Keratinocyte (primary cell): ENCODE results near the gene EIF2A. TPM values are rescaled to one million over a fixed set of nuclear protein-coding genes. Genes with fewer than 3 reads are reported as not detected.

ENCODE experiments used
- DNase-seq: peaks from one replicate; pipeline ENCODE4 v3.0.0-alpha.2; 2011; ENCODE audit warnings: low read depth, missing footprints, low spot score
- FAIRE-seq: peaks from 2 replicates; lab custom pipeline; 2011; peaks lifted over from hg19 to GRCh38; lab: Jason Lieb, UNC
- H2AFZ ChIP-seq: 2 replicates; pipeline ENCODE4 v1.6.0; 2012; ENCODE audit warnings: low read length, control low read depth, inconsistent platforms; ENCODE audit not compliant: control insufficient read depth
- H3K27ac ChIP-seq: 2 replicates; pipeline ENCODE4 v1.5.1; 2011; ENCODE audit warnings: low read length; ENCODE audit not compliant: control insufficient read depth, insufficient read depth
- H3K27me3 ChIP-seq: 3 replicates; pipeline ENCODE4 v1.6.0; 2011; ENCODE audit warnings: low read length; ENCODE audit not compliant: control insufficient read depth, insufficient read depth; ENCODE audit errors: extremely low read depth
- H3K36me3 ChIP-seq, 2 experiments: 2 replicates in 1 of 2; 3 replicates in 1 of 2; pipeline ENCODE4 v1.5.1; 2011; ENCODE audit warnings: low read length in 2 of 2, mild to moderate bottlenecking in 1 of 2; ENCODE audit not compliant: control insufficient read depth in 2 of 2, insufficient read depth in 2 of 2; ENCODE audit errors: extremely low read depth in 1 of 2
- H3K4me1 ChIP-seq: 3 replicates; pipeline ENCODE4 v1.5.1; 2011; ENCODE audit warnings: low read length; ENCODE audit not compliant: control insufficient read depth, insufficient read depth; ENCODE audit errors: extremely low read depth
- H3K4me2 ChIP-seq: 3 replicates; pipeline ENCODE4 v1.6.0; 2011; ENCODE audit warnings: low read depth, low read length; ENCODE audit not compliant: control insufficient read depth, insufficient read depth; ENCODE audit errors: extremely low read depth
- H3K4me3 ChIP-seq, 3 experiments: fragments of 200-600 bp in 1 of 3; sonication (generic) in 1 of 3; 2 replicates in 2 of 3; 3 replicates in 1 of 3; pipeline ENCODE4 v1.5.1; 2011 to 2016; ENCODE audit warnings: low read length in 3 of 3, mild to moderate bottlenecking in 3 of 3, control low read depth in 2 of 3, inconsistent platforms in 1 of 3, low read depth in 1 of 3, mixed read lengths in 1 of 3, mixed run types in 1 of 3, moderate library complexity in 1 of 3; ENCODE audit not compliant: control insufficient read depth in 2 of 3, insufficient read depth in 2 of 3; ENCODE audit errors: extremely low read depth in 1 of 3
- H3K79me2 ChIP-seq: 2 replicates; pipeline ENCODE4 v1.6.0; 2012; ENCODE audit warnings: low read length; ENCODE audit not compliant: control insufficient read depth, insufficient read depth
- H3K9ac ChIP-seq: 3 replicates; pipeline ENCODE4 v1.6.0; 2011; ENCODE audit warnings: low read length; ENCODE audit not compliant: control insufficient read depth, insufficient read depth; ENCODE audit errors: extremely low read depth
- H3K9me1 ChIP-seq: 3 replicates; pipeline ENCODE4 v1.6.0; 2011; ENCODE audit warnings: low read length; ENCODE audit not compliant: control insufficient read depth, insufficient read depth; ENCODE audit errors: extremely low read depth
- H3K9me3 ChIP-seq: 2 replicates; pipeline ENCODE4 v1.5.1; 2012; ENCODE audit warnings: low read depth, low read length; ENCODE audit not compliant: control insufficient read depth
- H4K20me1 ChIP-seq: 3 replicates; pipeline ENCODE4 v1.6.0; 2011; ENCODE audit warnings: low read length; ENCODE audit not compliant: control insufficient read depth, insufficient read depth; ENCODE audit errors: extremely low read depth
- EZH2 ChIP-seq: IDR thresholded peaks from one replicate; pipeline ENCODE4 v1.6.1; 2012; ENCODE audit warnings: inconsistent platforms, mild to moderate bottlenecking, low read length, moderate library complexity
- dilution Hi-C: fragments of 300-500 bp; cut with MboI; formaldehyde crosslinking; loops from one replicate; pipeline ENCODE4 v1.7.0; 2020; ENCODE audit warnings: low sequenced_read_pairs; ENCODE audit not compliant: extremely low pct_ligation_motif_present
- polyA plus RNA-seq, 5 experiments: library from polyadenylated mRNA; depleted of rRNA in 3 of 5; stranded (reverse) in 3 of 5; stranded (forward) in 1 of 5; unstranded in 1 of 5; fragments of >200 nt; gene quantifications; 1 replicate in 1 of 5; 2 replicates in 3 of 5; 3 replicates in 1 of 5; pipeline versions ENCODE4 v1.2.1 to v1.2.3, GENCODE V29; 2011 to 2012; ENCODE audit warnings: missing spikeins in 2 of 5, low read depth in 1 of 5, low replicate concordance in 1 of 5
- TF ChIP-seq, protein P1 (sequence below), 3 experiments: IDR thresholded peaks in 1 of 3; conservative IDR thresholded peaks in 1 of 3; optimal IDR thresholded peaks in 1 of 3; 2 replicates in 2 of 3; 3 replicates in 1 of 3; pipeline versions ENCODE3 to v1.5.1; 2011; ENCODE audit warnings: low read length in 3 of 3, mild to moderate bottlenecking in 3 of 3, moderate library complexity in 2 of 3, control low read depth in 1 of 3, inconsistent platforms in 1 of 3; ENCODE audit not compliant: insufficient read depth in 2 of 3; ENCODE audit errors: extremely low read depth in 1 of 3

The EIF2A gene
- polyA plus RNA-seq, 1 donor (not counting 4 experiments of a cell fraction or from before 2014, with no cell fraction given): 104 TPM

DNA sequence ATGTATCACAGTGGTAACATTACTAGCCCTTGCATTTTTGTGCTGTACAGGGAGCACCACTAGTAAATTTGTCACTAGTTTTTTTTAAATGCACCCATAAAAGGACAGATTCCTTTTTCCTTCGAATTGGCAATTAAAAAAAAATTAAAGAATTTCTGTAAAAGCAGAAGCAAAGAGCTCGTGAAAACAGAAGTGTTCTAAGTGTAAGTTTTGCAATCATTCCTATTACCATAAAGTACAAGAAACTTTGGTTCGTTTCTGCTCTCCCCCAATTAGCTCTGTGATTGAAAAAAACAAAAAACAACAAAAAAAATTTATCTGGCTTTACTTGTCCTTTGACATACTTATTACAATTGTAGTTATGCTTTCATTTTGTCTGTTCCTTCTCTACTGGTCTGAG, 5.6 kb upstream of the EIF2A start:
- no peaks in the 10 kb centered on the region for H3K9me1 ChIP-seq
- FAIRE-seq (no peak), DNase-seq (no peak)
- no peak overlapping the region for H3K27ac ChIP-seq
- H3K4me3 ChIP-seq: no peak overlapping the region
- H2AFZ ChIP-seq: no peak overlapping the region
- H3K9ac ChIP-seq: no peak overlapping the region
- no peaks in the 10 kb centered on the region for H3K27me3 ChIP-seq
- H3K36me3 ChIP-seq: peaks cover 6 to 9% of the 10 kb centered on the region in 2 experiments
- peaks cover 30% of the 10 kb centered on the region for H3K79me2 ChIP-seq
- H3K9me3 ChIP-seq: no peaks in the 10 kb centered on the region
- dilution Hi-C loops: no loop called here
- TF ChIP-seq EZH2: no peak
- TF ChIP-seq, protein P1, sequence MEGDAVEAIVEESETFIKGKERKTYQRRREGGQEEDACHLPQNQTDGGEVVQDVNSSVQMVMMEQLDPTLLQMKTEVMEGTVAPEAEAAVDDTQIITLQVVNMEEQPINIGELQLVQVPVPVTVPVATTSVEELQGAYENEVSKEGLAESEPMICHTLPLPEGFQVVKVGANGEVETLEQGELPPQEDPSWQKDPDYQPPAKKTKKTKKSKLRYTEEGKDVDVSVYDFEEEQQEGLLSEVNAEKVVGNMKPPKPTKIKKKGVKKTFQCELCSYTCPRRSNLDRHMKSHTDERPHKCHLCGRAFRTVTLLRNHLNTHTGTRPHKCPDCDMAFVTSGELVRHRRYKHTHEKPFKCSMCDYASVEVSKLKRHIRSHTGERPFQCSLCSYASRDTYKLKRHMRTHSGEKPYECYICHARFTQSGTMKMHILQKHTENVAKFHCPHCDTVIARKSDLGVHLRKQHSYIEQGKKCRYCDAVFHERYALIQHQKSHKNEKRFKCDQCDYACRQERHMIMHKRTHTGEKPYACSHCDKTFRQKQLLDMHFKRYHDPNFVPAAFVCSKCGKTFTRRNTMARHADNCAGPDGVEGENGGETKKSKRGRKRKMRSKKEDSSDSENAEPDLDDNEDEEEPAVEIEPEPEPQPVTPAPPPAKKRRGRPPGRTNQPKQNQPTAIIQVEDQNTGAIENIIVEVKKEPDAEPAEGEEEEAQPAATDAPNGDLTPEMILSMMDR (optimal IDR thresholded peaks at IDR 0.05 in 1 of 3, IDR thresholded peaks at IDR 0.05 in 1 of 3, conservative IDR thresholded peaks at IDR 0.05 in 1 of 3; ENCODE audit: extremely low read depth in 1 of 3, insufficient read depth in 2 of 3, low read length in 3 of 3): no peak
- H4K20me1 ChIP-seq: peaks cover 2% of the 10 kb centered on the region
- peaks cover 9% of the 10 kb centered on the region for H3K4me1 ChIP-seq
- no peak overlapping the region for H3K4me2 ChIP-seq

DNA sequence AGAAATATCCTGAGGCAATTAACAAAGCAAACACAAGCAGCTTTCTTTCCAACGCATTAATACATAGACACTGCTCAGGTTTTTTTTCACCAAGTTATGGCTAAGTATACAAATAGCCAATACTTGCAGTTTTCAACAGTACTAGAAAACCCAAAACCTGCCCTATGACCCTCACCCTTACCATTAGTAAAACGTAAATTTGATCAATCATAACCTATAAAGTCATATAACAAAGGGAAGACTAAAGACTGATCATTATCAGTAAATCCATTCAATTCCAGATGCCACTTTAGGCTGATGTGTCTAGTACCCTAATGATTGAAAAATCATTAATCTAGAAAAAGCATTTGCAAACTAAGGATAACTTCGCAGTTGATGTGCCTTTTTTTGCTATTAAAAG, 3.5 kb upstream of the EIF2A start:
- FAIRE-seq: no peak
- peaks cover 6 to 9% of the 10 kb centered on the region in 2 experiments for H3K36me3 ChIP-seq
- no peak overlapping the region for H3K27ac ChIP-seq
- H3K27me3 ChIP-seq: no peaks in the 10 kb centered on the region
- no peak overlapping the region for H3K4me2 ChIP-seq
- peaks cover 46% of the 10 kb centered on the region for H3K79me2 ChIP-seq
- H3K4me1 ChIP-seq: peaks cover 17% of the 10 kb centered on the region
- H3K4me3 ChIP-seq: no peak overlapping the region
- no peaks in the 10 kb centered on the region for H3K9me1 ChIP-seq
- dilution Hi-C loops: no loop called here
- no peak for DNase-seq
- peaks cover 2% of the 10 kb centered on the region for H4K20me1 ChIP-seq
- no peaks in the 10 kb centered on the region for H3K9me3 ChIP-seq
- TF ChIP-seq, protein P1 (optimal IDR thresholded peaks at IDR 0.05 in 1 of 3, IDR thresholded peaks at IDR 0.05 in 1 of 3, conservative IDR thresholded peaks at IDR 0.05 in 1 of 3; ENCODE audit: extremely low read depth in 1 of 3, insufficient read depth in 2 of 3, low read length in 3 of 3): no peak
- TF ChIP-seq EZH2: no peak
- H3K9ac ChIP-seq: no peak overlapping the region
- no peak overlapping the region for H2AFZ ChIP-seq
